ENCODE measurements around the gene CCDC85C. TPM values are rescaled to one million over a fixed set of nuclear protein-coding genes. Genes with fewer than 3 reads are reported as not detected.

Gene CCDC85C
- total RNA-seq, 2 experiments from 2014 or later: 6.8 to 7.9 TPM

DNA sequence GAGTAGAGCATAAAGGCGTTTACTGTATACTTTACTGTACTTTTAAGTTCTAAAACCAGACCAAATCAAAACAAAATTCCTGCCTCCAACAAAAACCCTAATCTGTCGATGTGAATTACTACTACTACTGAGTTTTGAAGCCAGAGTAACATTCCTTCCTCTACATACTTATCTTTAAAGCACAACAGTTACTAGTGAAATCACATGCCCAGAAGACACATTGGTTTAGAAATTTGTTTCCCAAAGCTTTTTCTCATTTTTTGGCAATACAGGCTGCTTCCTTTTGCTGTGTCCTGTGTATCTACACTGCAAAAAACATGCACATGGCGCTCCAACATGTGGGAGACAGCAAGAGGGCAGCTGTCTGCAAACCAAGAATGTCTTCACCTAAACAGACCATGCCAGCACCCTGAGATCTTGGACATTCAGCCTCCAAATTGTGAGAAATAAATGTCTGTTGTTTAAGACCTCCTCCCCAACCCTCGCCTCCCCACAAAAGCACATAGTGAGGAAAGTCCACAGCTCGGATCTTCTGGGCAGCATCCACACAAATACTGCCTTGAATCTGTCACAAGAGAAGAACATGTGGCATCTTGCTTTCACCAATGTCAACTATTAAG, 144.4 kb downstream of the CCDC85C start:
- Mint-ChIP-seq H3K9me3 (no peaks in the 10 kb centered on the region), H3K4me1 (ENCODE audit: low read depth) (no peaks in the 10 kb centered on the region), H3K27ac (no peak overlapping the region), H3K36me3 (ENCODE audit: low read depth) (peaks cover 32% of the 10 kb centered on the region), H3K4me3 (no peak overlapping the region), H3K27me3 (no peaks in the 10 kb centered on the region)
- POLR2A ChIA-PET: no interaction called here
- intact Hi-C loops (cut with micrococcal nuclease): no loop called here
- CTCF ChIA-PET: interaction anchor here (1.2 to 2.0 kb wide), 2 partner anchors 44 to 67 kb away, joined by 3 to 4 read pairs; no protein-coding TSS in a partner anchor
- DNase-seq (no peak), ATAC-seq (no peak)
- TF ChIP-seq, protein P1, sequence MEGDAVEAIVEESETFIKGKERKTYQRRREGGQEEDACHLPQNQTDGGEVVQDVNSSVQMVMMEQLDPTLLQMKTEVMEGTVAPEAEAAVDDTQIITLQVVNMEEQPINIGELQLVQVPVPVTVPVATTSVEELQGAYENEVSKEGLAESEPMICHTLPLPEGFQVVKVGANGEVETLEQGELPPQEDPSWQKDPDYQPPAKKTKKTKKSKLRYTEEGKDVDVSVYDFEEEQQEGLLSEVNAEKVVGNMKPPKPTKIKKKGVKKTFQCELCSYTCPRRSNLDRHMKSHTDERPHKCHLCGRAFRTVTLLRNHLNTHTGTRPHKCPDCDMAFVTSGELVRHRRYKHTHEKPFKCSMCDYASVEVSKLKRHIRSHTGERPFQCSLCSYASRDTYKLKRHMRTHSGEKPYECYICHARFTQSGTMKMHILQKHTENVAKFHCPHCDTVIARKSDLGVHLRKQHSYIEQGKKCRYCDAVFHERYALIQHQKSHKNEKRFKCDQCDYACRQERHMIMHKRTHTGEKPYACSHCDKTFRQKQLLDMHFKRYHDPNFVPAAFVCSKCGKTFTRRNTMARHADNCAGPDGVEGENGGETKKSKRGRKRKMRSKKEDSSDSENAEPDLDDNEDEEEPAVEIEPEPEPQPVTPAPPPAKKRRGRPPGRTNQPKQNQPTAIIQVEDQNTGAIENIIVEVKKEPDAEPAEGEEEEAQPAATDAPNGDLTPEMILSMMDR (IDR thresholded peaks at IDR 0.05): no peak

DNA sequence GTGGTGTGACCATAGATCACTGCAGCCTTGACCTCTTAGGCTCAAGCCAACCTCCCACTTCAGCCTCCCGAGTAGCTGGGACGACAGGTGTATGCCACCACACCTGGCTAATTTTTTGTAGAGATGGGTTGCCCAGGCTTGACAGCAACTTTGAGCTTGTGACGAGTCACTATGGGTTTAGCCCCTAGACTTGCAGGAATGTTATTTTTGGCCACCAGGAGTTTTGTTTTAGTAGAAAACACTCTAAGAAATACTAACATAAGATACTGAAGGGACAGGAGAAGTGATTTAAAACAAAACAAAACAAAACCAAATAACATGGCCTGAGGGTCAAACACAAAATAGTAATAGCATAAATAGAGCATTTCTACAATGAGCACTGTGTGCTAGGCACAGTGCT, 149.8 kb downstream of the CCDC85C start:
- H3K4me1 Mint-ChIP-seq (ENCODE audit: low read depth): no peaks in the 10 kb centered on the region
- POLR2A ChIA-PET: no interaction called here
- TF ChIP-seq, protein P1 (IDR thresholded peaks at IDR 0.05): no peak
- H3K4me3 Mint-ChIP-seq: no peak overlapping the region
- ATAC-seq: no peak
- no peak overlapping the region for H3K27ac Mint-ChIP-seq
- CTCF ChIA-PET: interaction anchor here (1.0 kb wide), 1 partner anchor 39 kb away, joined by 3 read pairs; no protein-coding TSS in a partner anchor
- no peaks in the 10 kb centered on the region for H3K9me3 Mint-ChIP-seq
- H3K36me3 Mint-ChIP-seq (ENCODE audit: low read depth): peaks cover 27% of the 10 kb centered on the region
- H3K27me3 Mint-ChIP-seq: no peaks in the 10 kb centered on the region
- DNase-seq: no peak
- intact Hi-C loops (cut with micrococcal nuclease): no loop called here

GRCh38 chr14:99452968-99453367, 151.0 kb downstream of the CCDC85C start:
- Mint-ChIP-seq H3K4me1 (ENCODE audit: low read depth) (no peaks in the 10 kb centered on the region), H3K27me3 (no peaks in the 10 kb centered on the region), H3K27ac (no peak overlapping the region), H3K4me3 (no peak overlapping the region), H3K36me3 (ENCODE audit: low read depth) (peaks cover 28% of the 10 kb centered on the region), H3K9me3 (no peaks in the 10 kb centered on the region)
- ATAC-seq (no peak), DNase-seq (no peak)
- CTCF ChIA-PET: no interaction called here
- intact Hi-C loops (cut with micrococcal nuclease): no loop called here
- POLR2A ChIA-PET: no interaction called here
- TF ChIP-seq, protein P1 (IDR thresholded peaks at IDR 0.05): no peak

- H3K27ac Mint-ChIP-seq: no peak overlapping the region
- ATAC-seq (no peak), DNase-seq (no peak)
- TF ChIP-seq, protein P1 (IDR thresholded peaks at IDR 0.05): no peak
- H3K4me1 Mint-ChIP-seq (ENCODE audit: low read depth): no peaks in the 10 kb centered on the region
- CTCF ChIA-PET: interaction anchor here (1.0 kb wide), 1 partner anchor 61 kb away, joined by 3 read pairs; no protein-coding TSS in a partner anchor
- H3K27me3 Mint-ChIP-seq: no peaks in the 10 kb centered on the region
- intact Hi-C loops (cut with micrococcal nuclease): no loop called here
- POLR2A ChIA-PET: no interaction called here
- peaks cover 27% of the 10 kb centered on the region for H3K36me3 Mint-ChIP-seq (ENCODE audit: low read depth)
- no peaks in the 10 kb centered on the region for H3K9me3 Mint-ChIP-seq
- no peak overlapping the region for H3K4me3 Mint-ChIP-seq
Observed at GRCh38 chr14:99451234-99451633, 152.8 kb downstream of the CCDC85C start.

GRCh38 chr14:99450266-99450665, 153.7 kb downstream of the CCDC85C start:
- Mint-ChIP-seq H3K27ac (no peak overlapping the region), H3K9me3 (no peaks in the 10 kb centered on the region), H3K4me3 (no peak overlapping the region), H3K36me3 (ENCODE audit: low read depth) (peaks cover 30% of the 10 kb centered on the region), H3K4me1 (ENCODE audit: low read depth) (no peaks in the 10 kb centered on the region), H3K27me3 (no peaks in the 10 kb centered on the region)
- POLR2A ChIA-PET: no interaction called here
- ATAC-seq: no peak
- intact Hi-C loops (cut with micrococcal nuclease): no loop called here
- CTCF ChIA-PET: interaction anchor here (1.1 kb wide), 1 partner anchor 130 kb away, joined by 3 read pairs; no protein-coding TSS in a partner anchor
- TF ChIP-seq, protein P1 (IDR thresholded peaks at IDR 0.05): no peak
- DNase-seq: no peak

Other genes with a start within 250 kb of the CCDC85C start
- gene SETD3, start 123.3 kb downstream of the CCDC85C start, total RNA-seq: 10 to 100 TPM; 49.9 to 50.7 TPM
- 10 to 100 TPM; 90.2 to 98.8 TPM for gene CCNK, start 122.8 kb downstream of the CCDC85C start, total RNA-seq
- under 1 TPM; 0.05 to 0.07 TPM for gene HHIPL1, start 40.9 kb upstream of the CCDC85C start, total RNA-seq
- under 1 TPM; 0.16 to 0.20 TPM for gene CYP46A1, start 80.1 kb upstream of the CCDC85C start, total RNA-seq
- gene EML1, start 189.2 kb upstream of the CCDC85C start, total RNA-seq: under 1 TPM; 0.56 to 0.70 TPM